ENCODE results near the gene AMZ1.

DNA sequence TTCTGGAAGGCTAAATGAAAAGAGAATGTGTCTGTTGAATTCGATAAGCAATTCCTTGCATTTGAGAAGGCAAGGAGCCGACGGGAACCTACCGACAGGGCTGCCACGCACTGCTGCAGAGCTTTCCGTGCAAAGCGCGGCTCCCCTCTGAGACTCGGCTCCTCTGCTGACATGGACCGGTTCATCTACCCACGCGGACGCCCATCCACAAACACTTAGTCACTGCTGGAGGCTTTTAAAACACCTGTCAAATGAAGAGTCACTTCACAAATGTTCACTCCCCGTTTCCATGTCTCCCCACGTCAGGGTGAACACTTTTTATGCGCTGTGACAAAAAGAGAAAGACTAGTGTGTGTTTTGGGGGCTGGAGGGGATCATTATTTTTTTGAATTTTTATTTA is 32.0 kb downstream of the AMZ1 start:
- TF ChIP-seq GATA3 (IDR thresholded peaks at IDR 0.05; ENCODE audit: low read depth, low read length) (no peak), GATA2 (IDR thresholded peaks at IDR 0.05; ENCODE audit: low read depth, low read length) (no peak)

Data from SH-SY5Y (cell line).